GM23248 (cell line): ENCODE measurements around the gene OTOGL. TPM values are rescaled to one million over a fixed set of nuclear protein-coding genes. Genes with fewer than 3 reads are reported as not detected.

Source experiments
- DNase-seq: peaks from one replicate; pipeline ENCODE4 v3.0.0-alpha.2; 2015
- H2AFZ ChIP-seq: fragments of 200-600 bp; sonication (generic); 2 replicates; pipeline ENCODE4 v1.6.1; 2016; ENCODE audit warnings: antibody characterized with exemption
- H3F3A ChIP-seq: fragments of 200-600 bp; sonication (generic); 2 replicates; pipeline ENCODE4 v1.6.1; 2016; ENCODE audit warnings: mild to moderate bottlenecking, antibody characterized with exemption, mixed run types; ENCODE audit not compliant: insufficient read depth
- H3K27ac ChIP-seq: fragments of 200-600 bp; sonication (generic); 2 replicates; pipeline ENCODE4 v1.5.1; 2016; ENCODE audit warnings: mild to moderate bottlenecking
- H3K27me3 ChIP-seq: fragments of 200-600 bp; sonication (generic); replicated peaks from 2 replicates; pipeline ENCODE4 v1.6.1; 2016; ENCODE audit warnings: mild to moderate bottlenecking; ENCODE audit not compliant: insufficient read depth
- H3K36me3 ChIP-seq: fragments of 200-600 bp; sonication (generic); 2 replicates; pipeline ENCODE4 v1.6.1; 2016; ENCODE audit warnings: low read depth, mild to moderate bottlenecking
- H3K4me1 ChIP-seq: fragments of 200-600 bp; sonication (generic); 2 replicates; pipeline ENCODE4 v1.6.1; 2016; ENCODE audit warnings: mild to moderate bottlenecking; ENCODE audit not compliant: insufficient read depth
- H3K4me2 ChIP-seq: fragments of 200-600 bp; sonication (generic); one replicate; pipeline ENCODE4 v1.6.1; 2016; ENCODE audit warnings: mild to moderate bottlenecking; ENCODE audit not compliant: unreplicated experiment
- H3K4me3 ChIP-seq: fragments of 200-600 bp; sonication (generic); 2 replicates; pipeline ENCODE4 v1.5.1; 2016; ENCODE audit warnings: mild to moderate bottlenecking
- H3K79me2 ChIP-seq: fragments of 200-600 bp; sonication (generic); 2 replicates; pipeline ENCODE4 v1.6.1; 2016; ENCODE audit warnings: mild to moderate bottlenecking; ENCODE audit not compliant: insufficient read depth
- H3K9ac ChIP-seq: fragments of 200-600 bp; sonication (generic); 2 replicates; pipeline ENCODE4 v1.6.1; 2016; ENCODE audit warnings: mild to moderate bottlenecking
- H3K9me2 ChIP-seq: fragments of 200-600 bp; sonication (generic); 2 replicates; pipeline ENCODE4 v1.6.1; 2016; ENCODE audit warnings: mixed run types, mild to moderate bottlenecking, moderate library complexity; ENCODE audit not compliant: insufficient read depth
- H3K9me3 ChIP-seq: fragments of 200-600 bp; sonication (generic); one replicate; pipeline ENCODE4 v1.6.1; 2017; ENCODE audit warnings: low read depth
- H4K20me1 ChIP-seq: fragments of 200-600 bp; sonication (generic); 2 replicates; pipeline ENCODE4 v1.6.0; 2016; ENCODE audit not compliant: insufficient read depth
- EZH2 ChIP-seq: fragments of 200-600 bp; sonication (generic); IDR thresholded peaks from 2 replicates; pipeline ENCODE4 v1.6.1; 2018; ENCODE audit warnings: antibody characterized with exemption, mild to moderate bottlenecking; ENCODE audit not compliant: insufficient read depth, poor library complexity, severe bottlenecking
- EZH2phosphoT487 ChIP-seq: fragments of 200-600 bp; sonication (generic); IDR thresholded peaks from 2 replicates; pipeline ENCODE4 v1.6.1; 2018; ENCODE audit warnings: antibody characterized with exemption, moderate library complexity, mild to moderate bottlenecking, low read depth; ENCODE audit not compliant: insufficient read depth
- WGBS, 2 experiments: methylation state at CpG; one replicate each; pipeline ENCODE4 v1.1.6; 2015 to 2017; ENCODE audit warnings: low lambda C conversion rate in 2 of 2, low coverage in 1 of 2; ENCODE audit errors: missing lambda C conversion rate in 2 of 2; 5-methylcytosine and 5-hydroxymethylcytosine counted together
- in situ Hi-C: fragments of 300-500 bp; cut with MboI; formaldehyde crosslinking; loops from 2 replicates; pipeline ENCODE4 v1.15.0; 2020
- polyA plus RNA-seq: library from polyadenylated mRNA; unstranded; fragments of >200 nt; fragmentation: Nextera tagmentation; extraction: Ambion mirVana; gene quantifications from 2 replicates; pipeline ENCODE4 v1.2.1, GENCODE V29; 2016
- total RNA-seq: library from RNA; depleted of rRNA; stranded (reverse); fragments of >200 nt; shearing (Covaris generic); gene quantifications from 2 replicates; pipeline ENCODE4 v1.2.3, GENCODE V29; 2014

OTOGL gene
- total and polyA plus RNA-seq, 2 experiments from 2014 or later, result under 0.01 to 0.09 TPM

DNA sequence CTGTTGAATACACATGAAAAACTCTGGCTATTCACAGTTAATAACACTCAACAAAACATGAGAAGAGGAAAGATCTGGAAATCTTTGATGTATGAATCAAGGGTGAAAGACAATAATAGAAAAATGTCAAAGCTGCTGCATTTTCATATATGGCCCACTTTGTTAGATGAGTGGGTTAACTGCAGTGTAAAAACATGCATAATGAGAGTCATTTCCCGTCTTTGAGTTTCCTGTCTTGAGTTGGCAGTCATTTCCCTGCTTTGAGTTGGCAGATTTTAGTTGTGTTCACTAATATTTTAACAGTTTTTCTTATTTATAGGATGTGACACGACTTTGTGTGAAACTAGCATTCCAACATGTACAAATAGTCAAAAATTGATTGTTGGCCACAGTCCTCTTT, 256.8 kb downstream of the OTOGL start:
- WGBS, 2 experiments, result 14 to 26% methylated on average over 2 of the region's 2 CpGs
- H3K9ac ChIP-seq, result no peak overlapping the region
- peak overlapping the region; percentile 33; the same call in 1 of the 2 replicates for H2AFZ ChIP-seq
- H3K9me2 ChIP-seq, result no peaks in the 10 kb centered on the region
- no peaks in the 10 kb centered on the region for H3K9me3 ChIP-seq
- H3K4me2 ChIP-seq, result no peak overlapping the region
- no peaks in the 10 kb centered on the region for H3K79me2 ChIP-seq
- H4K20me1 ChIP-seq, result no peaks in the 10 kb centered on the region
- no peaks in the 10 kb centered on the region for H3F3A ChIP-seq
- H3K27ac ChIP-seq, result no peak overlapping the region
- H3K4me1 ChIP-seq, result peaks cover 8% of the 10 kb centered on the region
- no peaks in the 10 kb centered on the region for H3K27me3 ChIP-seq
- DNase-seq, result peak; percentile 9
- no peaks in the 10 kb centered on the region for H3K36me3 ChIP-seq
- in situ Hi-C loops, result no loop called here
- H3K4me3 ChIP-seq, result no peak overlapping the region
- TF ChIP-seq EZH2phosphoT487 (no peak), EZH2 (no peak)

DNA sequence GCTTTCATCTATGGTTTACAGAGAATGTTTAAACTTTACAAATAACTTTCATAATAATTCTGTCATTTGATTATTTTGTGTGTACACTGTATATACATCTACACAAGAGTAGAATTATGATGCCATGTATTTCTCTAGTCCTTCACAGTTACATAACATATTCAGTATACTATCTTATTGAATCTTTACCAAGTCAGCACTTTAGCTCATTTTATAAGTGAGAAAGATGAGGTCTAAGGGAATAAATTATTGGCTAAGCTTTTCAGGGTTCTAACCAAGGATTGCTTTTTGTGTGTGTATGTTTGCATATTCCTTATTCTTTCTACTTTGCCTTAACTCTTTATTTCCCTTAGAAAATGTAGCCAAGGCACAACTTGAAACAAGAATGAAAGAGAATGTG, 260.4 kb downstream of the OTOGL start:
- H3K27me3 ChIP-seq, result no peaks in the 10 kb centered on the region
- no peak for TF ChIP-seq EZH2
- no peak for TF ChIP-seq EZH2phosphoT487
- no peak overlapping the region for H2AFZ ChIP-seq
- no peak overlapping the region for H3K4me2 ChIP-seq
- DNase-seq, result no peak
- no peaks in the 10 kb centered on the region for H3F3A ChIP-seq
- H3K9ac ChIP-seq, result no peak overlapping the region
- in situ Hi-C loops, result no loop called here
- no peak overlapping the region for H3K27ac ChIP-seq
- no peaks in the 10 kb centered on the region for H3K36me3 ChIP-seq
- H3K9me2 ChIP-seq, result no peaks in the 10 kb centered on the region
- no peaks in the 10 kb centered on the region for H3K9me3 ChIP-seq
- H3K79me2 ChIP-seq, result no peaks in the 10 kb centered on the region
- H3K4me1 ChIP-seq, result no peaks in the 10 kb centered on the region
- no peaks in the 10 kb centered on the region for H4K20me1 ChIP-seq
- H3K4me3 ChIP-seq, result no peak overlapping the region

DNA sequence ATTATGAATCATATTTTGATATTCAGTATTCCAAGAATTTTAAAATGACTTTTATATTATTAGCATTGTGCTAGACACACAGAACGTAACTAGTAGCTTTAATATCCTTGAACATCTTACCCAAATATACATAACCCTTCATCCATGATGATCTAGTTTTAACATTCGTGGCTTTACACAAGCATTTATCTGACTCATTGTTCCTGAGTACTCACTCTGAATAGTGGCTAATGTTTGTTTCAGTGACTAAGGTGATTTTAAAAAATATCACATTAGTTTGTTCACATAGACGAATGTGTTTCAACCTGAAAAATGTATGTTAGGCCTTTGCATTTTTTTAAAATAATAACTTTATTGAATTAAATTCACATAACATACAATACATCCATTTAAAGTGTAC, 264.7 kb downstream of the OTOGL start:
- Histone ChIP-seq H3K36me3 (no peaks in the 10 kb centered on the region), H2AFZ (no peak overlapping the region), H4K20me1 (no peaks in the 10 kb centered on the region), H3K79me2 (no peaks in the 10 kb centered on the region), H3K27ac (no peak overlapping the region), H3K9ac (no peak overlapping the region), H3K9me2 (no peaks in the 10 kb centered on the region), H3K4me1 (no peaks in the 10 kb centered on the region), H3K27me3 (no peaks in the 10 kb centered on the region), H3K4me3 (no peak overlapping the region), H3K4me2 (no peak overlapping the region), H3F3A (no peaks in the 10 kb centered on the region), H3K9me3 (no peaks in the 10 kb centered on the region)
- in situ Hi-C loops, result no loop called here
- TF ChIP-seq EZH2 (no peak), EZH2phosphoT487 (no peak)
- peak; percentile 22 for DNase-seq
- 67 to 69% methylated on average over 3 of the region's 3 CpGs for WGBS, 2 experiments

DNA sequence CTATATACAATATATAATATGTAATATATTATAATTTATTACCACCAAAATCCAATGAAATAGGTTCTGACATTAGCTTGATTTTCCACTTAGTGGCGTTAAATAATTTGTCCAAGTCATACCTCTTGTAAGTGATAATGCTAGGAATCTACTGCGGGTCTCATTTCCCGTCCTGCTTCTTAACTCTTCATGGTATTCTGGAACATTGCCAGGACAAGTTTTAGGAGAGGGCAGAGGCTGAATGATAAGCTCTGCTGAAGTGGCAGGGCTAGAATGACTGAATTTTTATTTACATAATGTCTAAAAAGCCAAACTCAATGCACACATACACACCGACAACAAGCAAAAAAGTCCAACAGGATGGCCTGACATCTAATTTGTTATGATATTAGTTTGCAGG, 274.3 kb downstream of the OTOGL start:
- no peaks in the 10 kb centered on the region for H3K9me2 ChIP-seq
- H3K27me3 ChIP-seq, result no peaks in the 10 kb centered on the region
- no peak overlapping the region for H3K4me3 ChIP-seq
- no peaks in the 10 kb centered on the region for H3F3A ChIP-seq
- no peaks in the 10 kb centered on the region for H4K20me1 ChIP-seq
- no peak overlapping the region for H2AFZ ChIP-seq
- no peaks in the 10 kb centered on the region for H3K9me3 ChIP-seq
- no peak overlapping the region for H3K27ac ChIP-seq
- in situ Hi-C loops, result no loop called here
- no peaks in the 10 kb centered on the region for H3K4me1 ChIP-seq
- no peaks in the 10 kb centered on the region for H3K36me3 ChIP-seq
- no peak for DNase-seq
- no peak for TF ChIP-seq EZH2
- no peak for TF ChIP-seq EZH2phosphoT487
- no peaks in the 10 kb centered on the region for H3K79me2 ChIP-seq
- no peak overlapping the region for H3K4me2 ChIP-seq
- WGBS, 2 experiments, result 89 to 91% methylated on average over 4 of the region's 4 CpGs
- H3K9ac ChIP-seq, result no peak overlapping the region

DNA sequence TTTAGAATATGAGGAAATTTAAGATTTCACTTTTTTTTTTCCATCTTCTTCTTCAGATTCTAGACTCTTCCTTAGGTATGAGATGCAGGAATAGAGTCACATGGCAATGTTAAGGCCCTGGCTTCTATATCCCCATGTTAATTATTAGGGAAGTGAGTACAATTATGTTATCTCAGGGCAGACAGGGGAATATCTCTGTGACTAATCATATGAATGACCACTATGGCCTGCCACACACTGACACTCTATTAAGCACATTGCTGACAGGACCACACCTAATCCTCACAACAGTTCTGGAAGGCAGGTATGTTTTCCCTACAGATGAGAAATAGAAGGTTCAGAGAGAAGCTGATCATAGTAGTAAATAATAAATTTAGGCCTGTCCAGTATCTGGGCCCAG, 275.3 kb downstream of the OTOGL start:
- H3K27me3 ChIP-seq, result no peaks in the 10 kb centered on the region
- no peaks in the 10 kb centered on the region for H3K9me3 ChIP-seq
- H3K79me2 ChIP-seq, result no peaks in the 10 kb centered on the region
- TF ChIP-seq EZH2phosphoT487, result no peak
- no peak for TF ChIP-seq EZH2
- no peaks in the 10 kb centered on the region for H3F3A ChIP-seq
- in situ Hi-C loops, result no loop called here
- no peak overlapping the region for H3K9ac ChIP-seq
- no peak overlapping the region for H3K4me3 ChIP-seq
- DNase-seq, result no peak
- H2AFZ ChIP-seq, result no peak overlapping the region
- no peaks in the 10 kb centered on the region for H3K9me2 ChIP-seq
- H3K4me2 ChIP-seq, result no peak overlapping the region
- no peaks in the 10 kb centered on the region for H4K20me1 ChIP-seq
- H3K36me3 ChIP-seq, result no peaks in the 10 kb centered on the region
- no peak overlapping the region for H3K27ac ChIP-seq
- no peaks in the 10 kb centered on the region for H3K4me1 ChIP-seq
